IPS-NIHi7 (cell line): ENCODE results near the gene SEC63.
"Not testable (repeated sequence)": the region's sequence is repeated elsewhere in the genome, so short reads cannot be mapped to it uniquely, and the experiment has no call there.

Source experiments
- DNase-seq: peaks from one replicate; pipeline ENCODE4 v3.0.0; 2012; ENCODE audit warnings: mixed read lengths; ENCODE audit errors: extremely low spot score

The SEC63 gene

DNA sequence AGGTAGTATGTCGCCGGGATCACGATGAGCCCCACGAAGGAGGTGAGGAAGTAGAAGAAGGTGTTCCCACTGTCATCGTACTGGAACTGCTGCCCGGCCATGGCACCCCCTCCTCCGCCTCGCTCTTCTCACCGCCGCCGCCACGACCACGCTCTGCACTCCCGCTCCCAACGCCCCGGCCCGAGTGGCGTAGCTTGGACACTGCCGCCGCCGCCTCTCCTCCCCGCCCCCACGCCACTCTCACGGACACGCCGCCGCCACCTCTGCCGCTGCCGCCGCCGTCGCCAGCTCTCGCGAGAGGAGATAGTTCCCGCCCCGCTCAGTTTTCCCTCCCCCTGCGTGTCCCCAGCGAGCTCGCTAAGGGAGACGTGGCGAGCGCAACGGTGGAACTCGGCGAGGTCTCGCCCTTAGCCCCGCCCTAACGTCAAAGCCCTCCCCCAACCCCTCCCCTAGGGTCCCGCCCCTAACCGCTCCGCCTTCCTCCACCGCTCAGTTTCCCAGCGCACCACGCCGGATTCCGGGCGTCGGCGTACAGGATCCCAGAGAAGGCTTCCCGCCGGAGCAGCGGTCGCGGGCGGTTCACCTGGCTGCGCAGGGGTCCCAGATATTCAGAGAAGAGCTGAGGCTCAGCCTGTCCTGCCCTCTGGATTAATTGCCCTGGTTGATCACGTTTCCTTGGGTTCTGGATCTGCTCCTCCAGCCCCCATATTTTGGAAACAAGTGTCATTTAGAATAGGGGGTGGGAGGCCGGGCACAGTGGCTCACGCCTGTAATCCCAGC is at the start of gene SEC63:
Gene SEC63, minus strand, starts transcription at position 300 of the 780 bp plus-strand sequence. Its CDS starts 199 bp downstream, at position 101.
- peak; percentile 97 for DNase-seq

DNA sequence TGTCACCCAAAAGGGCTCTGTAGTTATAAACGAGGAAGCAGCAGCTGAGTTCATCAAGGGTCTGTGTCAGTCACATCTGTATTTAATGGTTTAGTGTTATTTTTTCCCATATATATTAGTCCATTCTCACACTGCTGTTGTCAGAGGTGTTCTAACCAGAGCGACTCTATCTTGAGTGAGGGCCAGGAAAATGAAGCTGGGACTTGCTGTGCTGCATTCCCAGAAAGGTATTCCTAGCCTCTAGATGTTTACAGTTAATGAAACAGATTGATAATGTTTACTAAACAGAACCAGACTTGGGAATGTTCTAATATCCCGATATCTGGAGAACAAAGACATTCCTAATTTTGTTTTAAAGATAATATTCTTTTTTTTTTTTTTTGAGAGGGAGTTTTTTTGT is 48.0 kb upstream of the SEC63 start:
- DNase-seq = no peak

GRCh38 chr6:108004861-108005260 is 46.9 kb upstream of the SEC63 start:
- no peak for DNase-seq

DNA sequence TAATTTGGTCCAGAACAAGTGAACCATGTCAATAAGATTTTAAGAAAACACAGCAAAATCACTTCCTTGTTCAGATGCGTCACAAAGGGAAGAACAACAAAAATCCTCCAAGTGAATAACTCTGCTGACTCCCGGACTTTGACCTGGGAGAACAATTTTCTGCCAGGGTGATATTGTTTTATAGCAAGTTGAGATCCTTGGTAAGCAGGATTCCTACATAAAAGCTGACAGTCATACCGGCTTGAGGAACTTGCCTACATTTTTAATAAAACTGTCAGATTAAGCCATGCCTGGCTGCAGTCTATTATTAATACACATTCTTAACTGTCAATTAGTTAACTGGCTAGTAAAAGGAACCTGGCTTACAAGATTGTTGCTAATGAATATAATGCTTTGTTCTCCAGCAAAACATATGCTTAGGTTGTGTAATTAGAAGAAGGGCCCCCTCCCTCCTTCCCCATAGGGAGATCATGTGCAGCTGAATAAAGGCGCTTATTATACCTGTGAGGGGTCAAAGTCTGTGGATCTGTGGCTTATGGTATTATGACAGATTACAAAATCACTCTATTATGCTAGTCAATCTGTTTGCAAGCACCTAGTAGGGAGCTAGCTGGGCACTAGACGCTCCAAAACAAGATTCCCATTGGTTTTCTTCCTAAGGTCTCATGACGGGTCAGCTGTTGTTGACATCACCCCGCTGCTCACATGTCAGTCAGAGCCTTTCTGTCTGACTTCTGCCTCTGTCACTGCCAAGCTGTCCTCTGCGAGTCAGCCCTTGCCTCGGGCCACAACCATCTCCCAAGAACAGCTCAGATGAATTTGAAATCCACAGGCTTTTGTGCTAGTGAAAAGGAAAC is 44.6 kb upstream of the SEC63 start:
- DNase-seq = peak; percentile 48

DNA sequence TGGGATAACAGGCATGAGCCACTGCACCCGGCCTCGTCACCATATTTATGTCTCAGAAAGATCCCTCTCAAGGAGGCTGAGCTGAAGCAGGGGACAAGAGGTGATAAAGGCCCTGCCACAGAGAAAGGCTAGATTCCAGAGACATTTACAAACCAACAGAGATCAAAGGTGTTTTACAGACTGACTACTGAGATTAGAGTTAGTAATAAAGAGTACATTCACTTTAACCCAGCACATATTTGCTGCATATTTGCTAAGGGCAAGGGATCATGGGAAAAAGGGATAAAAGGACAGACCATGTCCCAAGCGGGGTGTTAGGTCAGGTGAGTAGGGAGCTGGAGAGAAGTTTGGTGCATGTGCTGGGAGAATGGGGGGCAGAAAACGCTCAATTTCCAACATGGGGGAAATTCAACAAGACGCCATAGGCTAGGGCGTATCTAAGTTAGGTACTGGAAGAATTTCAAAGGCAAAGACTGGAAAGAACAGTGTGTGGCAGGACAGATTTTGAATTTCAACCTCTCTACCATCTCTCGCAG is 43.8 kb upstream of the SEC63 start:
- DNase-seq = no peak

DNA sequence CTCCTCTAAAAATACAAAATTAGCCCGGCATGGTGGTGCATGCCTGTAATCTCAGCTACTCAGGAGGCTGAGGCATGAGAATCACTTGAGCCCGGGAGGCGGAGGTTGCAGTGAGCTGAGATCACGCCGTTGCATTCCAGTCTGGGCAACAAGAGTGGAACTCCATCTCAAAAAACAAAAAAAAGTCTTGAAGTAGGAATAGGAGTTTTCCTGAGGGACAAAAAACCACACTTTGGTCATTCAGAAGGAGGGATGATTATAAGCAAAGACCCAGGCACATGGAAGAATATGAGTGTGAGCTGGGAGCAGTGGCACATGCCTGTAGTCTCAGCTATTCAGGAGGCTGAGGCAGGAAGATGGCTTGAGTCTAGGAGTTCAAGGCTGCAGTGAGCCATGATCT is 42.3 kb upstream of the SEC63 start:
- DNase-seq = not testable (repeated sequence)

GRCh38 chr6:107999341-107999740 is 41.3 kb upstream of the SEC63 start:
- DNase-seq = no peak

GRCh38 chr6:107991772-107992550 is 34.0 kb upstream of the SEC63 start:
- no peak for DNase-seq

GRCh38 chr6:107991061-107991460 is 33.1 kb upstream of the SEC63 start:
- DNase-seq = no peak

- DNase-seq = not testable (repeated sequence)
Measured at GRCh38 chr6:107990587-107990986, 32.6 kb upstream of the SEC63 start.

- DNase-seq = no peak
Measured at GRCh38 chr6:107989166-107990094, 31.4 kb upstream of the SEC63 start.

- DNase-seq = no peak
Measured at GRCh38 chr6:107988570-107988969, 30.6 kb upstream of the SEC63 start.

DNA sequence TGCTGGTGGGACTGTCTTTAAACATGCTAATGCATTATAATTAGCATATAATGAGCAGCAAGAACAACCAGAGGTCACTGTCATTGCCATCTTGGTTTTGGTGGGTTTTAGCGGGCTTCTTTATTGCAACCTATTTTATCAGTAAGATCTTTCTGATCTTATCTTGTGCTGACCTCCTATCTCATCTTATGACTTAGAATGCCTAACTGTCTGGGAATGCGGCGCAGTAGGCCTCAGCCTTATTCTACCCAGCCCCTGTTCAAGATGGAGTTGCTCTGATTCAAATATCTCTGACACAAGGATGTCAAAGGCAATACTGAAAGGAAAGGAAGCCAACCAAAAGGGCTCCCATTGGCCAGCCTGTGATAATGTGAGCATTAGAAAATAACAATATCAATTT is 29.8 kb upstream of the SEC63 start:
- DNase-seq = no peak

DNA sequence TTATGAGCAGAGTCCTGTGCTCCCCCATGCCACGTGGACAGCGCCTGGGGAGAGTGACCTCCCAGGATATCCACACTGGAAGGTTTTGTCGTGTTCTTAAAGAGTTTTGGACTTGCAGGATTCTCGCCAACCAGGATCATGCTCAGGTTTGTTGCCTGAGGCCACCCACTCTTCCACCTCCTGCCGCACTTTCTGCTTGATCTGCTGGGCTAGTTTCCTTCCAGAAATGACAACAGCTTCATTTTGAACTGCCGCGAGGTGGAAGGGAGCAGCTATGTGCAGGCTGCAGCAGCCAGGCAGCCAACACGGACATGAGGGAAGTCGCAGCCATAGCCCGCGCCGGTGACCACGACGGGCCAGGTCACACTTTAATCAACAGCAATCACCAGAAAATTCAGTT is 27.7 kb upstream of the SEC63 start:
- no peak for DNase-seq

GRCh38 chr6:107983811-107984210 is 25.8 kb upstream of the SEC63 start:
- DNase-seq = no peak

DNA sequence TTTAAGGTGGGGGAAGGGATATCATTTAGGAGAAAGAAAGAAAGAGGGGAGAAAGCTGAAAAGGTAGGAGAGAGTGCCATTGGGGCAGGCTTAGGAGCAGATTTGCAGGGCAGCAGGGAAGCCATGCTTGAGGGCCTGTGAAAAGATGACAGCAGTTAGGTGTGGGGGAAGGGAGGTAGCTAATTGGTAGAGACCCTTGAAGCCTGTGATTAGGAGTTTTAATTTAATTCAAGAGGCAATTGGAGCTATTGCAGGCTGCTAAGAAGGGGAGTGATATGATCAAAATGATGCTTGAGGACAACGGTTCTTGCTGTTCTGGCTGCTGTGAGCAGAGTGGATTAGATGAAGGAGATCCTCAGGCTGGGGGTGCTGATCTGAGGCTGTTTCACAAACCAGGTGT is 24.5 kb upstream of the SEC63 start:
- no peak for DNase-seq

- no peak for DNase-seq
Measured at GRCh38 chr6:107981695-107982094, 23.7 kb upstream of the SEC63 start.

GRCh38 chr6:107977283-107977682 is 19.3 kb upstream of the SEC63 start:
- DNase-seq = no peak

DNA sequence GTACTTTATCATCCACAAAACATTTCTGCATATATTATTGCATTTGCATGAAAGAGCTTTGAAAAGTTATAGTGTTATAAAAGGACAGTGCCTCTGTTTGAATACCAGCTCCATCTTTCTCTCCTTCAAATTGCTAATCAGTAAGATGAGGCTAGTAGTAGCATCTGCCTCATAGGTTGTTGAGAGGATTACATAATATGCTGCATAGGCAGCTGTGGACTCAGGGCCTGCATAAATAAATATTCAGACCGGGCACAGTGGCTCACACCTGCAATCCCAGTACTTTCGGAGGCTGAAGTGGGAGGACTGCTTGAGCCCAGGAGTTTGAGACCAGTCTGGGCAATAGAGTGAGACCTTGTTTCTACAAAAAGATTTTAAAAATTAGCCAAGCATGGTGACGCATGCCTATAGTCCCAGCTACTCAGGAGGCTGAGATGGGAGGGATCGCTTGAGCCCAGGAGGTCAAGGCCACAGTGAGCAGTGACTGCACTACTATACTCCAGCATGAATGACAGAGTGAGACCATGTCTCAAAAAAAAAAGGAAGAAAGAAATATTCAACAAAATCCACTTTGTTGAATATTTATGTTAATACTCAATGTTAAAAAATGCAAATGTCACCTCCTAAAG is 18.3 kb upstream of the SEC63 start:
- DNase-seq = no peak

GRCh38 chr6:107973594-107973993 is 15.6 kb upstream of the SEC63 start:
- DNase-seq = no peak
